Smooth muscle cell (in vitro differentiated cells): ENCODE data around the gene LIG3. TPM values are rescaled to one million over a fixed set of nuclear protein-coding genes. Genes with fewer than 3 reads are reported as not detected.

Source experiments
- DNase-seq: peaks from one replicate; lab custom pipeline; 2025; ENCODE audit not compliant: unreplicated experiment; lab: John Stamatoyannopoulos, UW
- H2AFZ ChIP-seq: fragments of 200-600 bp; sonication (generic); 2 replicates; pipeline ENCODE4 v1.6.0; 2016; ENCODE audit warnings: antibody characterized with exemption, low read depth, mild to moderate bottlenecking
- H3F3A ChIP-seq: fragments of 200-600 bp; sonication (generic); 2 replicates; pipeline ENCODE4 v1.6.0; 2017; ENCODE audit warnings: antibody characterized with exemption, low read depth
- H3K27ac ChIP-seq: fragments of 200-600 bp; sonication (generic); 2 replicates; pipeline ENCODE4 v1.5.1; 2016; ENCODE audit warnings: low read depth, mild to moderate bottlenecking
- H3K27me3 ChIP-seq: fragments of 200-600 bp; sonication (generic); 2 replicates; pipeline ENCODE4 v1.6.1; 2016; ENCODE audit warnings: low read depth, mild to moderate bottlenecking
- H3K36me3 ChIP-seq: fragments of 200-600 bp; sonication (generic); 2 replicates; pipeline ENCODE4 v1.5.1; 2016; ENCODE audit warnings: low read depth
- H3K4me1 ChIP-seq: fragments of 200-600 bp; sonication (generic); 2 replicates; pipeline ENCODE4 v1.5.1; 2016; ENCODE audit warnings: low read depth
- H3K4me2 ChIP-seq: fragments of 200-600 bp; sonication (generic); 2 replicates; pipeline ENCODE4 v1.6.0; 2016; ENCODE audit warnings: mild to moderate bottlenecking
- H3K4me3 ChIP-seq: fragments of 200-600 bp; sonication (generic); 2 replicates; pipeline ENCODE4 v1.5.1; 2016; ENCODE audit warnings: mild to moderate bottlenecking
- H3K79me2 ChIP-seq: fragments of 200-600 bp; sonication (generic); 2 replicates; pipeline ENCODE4 v1.6.0; 2016; ENCODE audit warnings: low read depth, mild to moderate bottlenecking
- H3K9ac ChIP-seq: fragments of 200-600 bp; sonication (generic); 2 replicates; pipeline ENCODE4 v1.6.0; 2016; ENCODE audit warnings: low read depth
- H3K9me3 ChIP-seq: fragments of 200-600 bp; sonication (generic); replicated peaks from 2 replicates; pipeline ENCODE4 v1.5.1; 2016; ENCODE audit warnings: low read depth
- H4K20me1 ChIP-seq: fragments of 200-600 bp; sonication (generic); 2 replicates; pipeline ENCODE4 v1.6.0; 2016; ENCODE audit warnings: low read depth
- CTCF ChIP-seq: fragments of 200-600 bp; sonication (generic); IDR thresholded peaks from 2 replicates; pipeline ENCODE4 v1.5.1; 2017; ENCODE audit warnings: borderline replicate concordance, mild to moderate bottlenecking, antibody characterized with exemption; ENCODE audit not compliant: insufficient read depth, poor library complexity, severe bottlenecking
- WGBS: methylation state at CpG from one replicate; pipeline ENCODE4 v1.1.7; 2016; ENCODE audit warnings: low lambda C conversion rate; 5-methylcytosine and 5-hydroxymethylcytosine counted together
- polyA plus RNA-seq: library from polyadenylated mRNA; unstranded; fragments of >200 nt; fragmentation: Nextera tagmentation; extraction: Ambion mirVana; gene quantifications from 2 replicates; pipeline ENCODE4 v1.2.1, GENCODE V29; 2016
- total RNA-seq: library from RNA; depleted of rRNA; stranded (reverse); fragments of >200 nt; gene quantifications from 2 replicates; pipeline ENCODE4 v1.2.3, GENCODE V29; 2014

LIG3 gene
- total and polyA plus RNA-seq, 2 experiments from 2014 or later: 18.1 to 34.6 TPM

DNA sequence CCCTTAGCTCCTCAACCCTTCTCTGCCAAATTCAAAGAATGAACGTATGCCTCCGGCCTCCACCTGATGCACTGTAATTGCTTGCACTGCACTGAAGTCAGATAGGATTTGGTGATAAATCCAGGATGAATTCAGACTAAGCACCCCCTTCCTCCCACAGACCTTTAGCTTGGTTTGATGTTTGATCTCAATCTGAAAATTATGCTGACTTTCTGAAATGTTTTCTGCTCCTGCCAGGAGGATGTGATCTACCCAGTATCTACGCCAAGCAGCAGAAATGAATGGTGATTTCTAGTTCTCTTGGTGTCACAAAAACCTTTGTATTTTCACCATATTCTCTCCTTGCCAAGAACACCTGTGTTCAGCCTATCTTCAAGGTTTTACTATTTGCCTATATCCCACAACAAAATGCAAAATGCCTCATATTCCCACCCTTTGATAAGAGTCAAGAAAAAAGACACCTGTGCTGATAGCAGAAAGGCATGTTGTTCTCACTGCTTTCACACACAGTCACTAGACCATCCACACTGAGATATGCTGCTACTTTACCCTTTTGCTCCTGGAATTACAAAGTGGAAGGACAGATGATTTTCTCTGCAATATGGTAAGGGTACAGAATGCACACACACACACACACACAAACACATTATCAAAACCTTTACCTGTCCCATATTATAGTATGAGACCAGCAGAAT lies 68.5 kb downstream of the LIG3 start:
- Histone ChIP-seq H4K20me1 (peaks cover 89% of the 10 kb centered on the region), H3K9me3 (no peaks in the 10 kb centered on the region), H3K4me3 (no peak overlapping the region), H3K27me3 (no peaks in the 10 kb centered on the region), H3K79me2 (peaks cover 3% of the 10 kb centered on the region), H3K4me2 (no peak overlapping the region), H3K4me1 (peaks cover 30% of the 10 kb centered on the region), H3K27ac (no peak overlapping the region), H3K9ac (no peak overlapping the region), H2AFZ (no peak overlapping the region), H3K36me3 (no peaks in the 10 kb centered on the region), H3F3A (no peaks in the 10 kb centered on the region)
- no peak for DNase-seq
- no peak for TF ChIP-seq CTCF
- WGBS: 85% methylated on average over 3 of the region's 3 CpGs

DNA sequence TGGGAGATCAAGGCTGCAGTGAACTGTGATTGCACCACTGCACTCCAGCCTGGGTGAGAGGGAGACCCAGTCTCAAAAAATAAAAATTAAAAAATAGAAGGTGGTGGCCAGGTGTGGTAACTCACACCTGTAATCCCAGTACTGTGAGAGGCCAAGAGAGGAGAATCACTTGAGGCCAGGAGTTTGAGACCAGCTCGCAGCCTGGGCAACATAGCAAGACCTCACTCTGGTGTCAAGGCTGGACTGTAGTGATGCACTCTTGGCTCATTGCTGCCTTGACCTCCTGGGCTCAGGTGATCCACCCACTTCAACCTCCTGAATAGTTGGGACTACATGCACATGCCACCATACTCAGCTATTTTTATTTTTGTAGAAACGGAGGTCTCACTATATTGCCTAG lies 69.9 kb downstream of the LIG3 start:
- peaks cover 30% of the 10 kb centered on the region for H3K4me1 ChIP-seq
- no peak overlapping the region for H2AFZ ChIP-seq
- peaks cover 82% of the 10 kb centered on the region for H4K20me1 ChIP-seq
- peaks cover 3% of the 10 kb centered on the region for H3K79me2 ChIP-seq
- DNase-seq: no peak
- H3K36me3 ChIP-seq: no peaks in the 10 kb centered on the region
- H3K9ac ChIP-seq: no peak overlapping the region
- H3K4me3 ChIP-seq: no peak overlapping the region
- H3F3A ChIP-seq: no peaks in the 10 kb centered on the region
- no peak for TF ChIP-seq CTCF
- no peak overlapping the region for H3K27ac ChIP-seq
- H3K9me3 ChIP-seq: no peaks in the 10 kb centered on the region
- H3K27me3 ChIP-seq: no peaks in the 10 kb centered on the region
- 100% methylated on average over 2 of the region's 2 CpGs for WGBS
- no peak overlapping the region for H3K4me2 ChIP-seq

GRCh38 chr17:35051183-35051578 lies 70.9 kb downstream of the LIG3 start:
- no peaks in the 10 kb centered on the region for H3K36me3 ChIP-seq
- H3K9ac ChIP-seq: no peak overlapping the region
- H3K4me2 ChIP-seq: peak overlapping the region; percentile 49
- H3K4me1 ChIP-seq: peaks cover 28% of the 10 kb centered on the region
- no peak overlapping the region for H3K4me3 ChIP-seq
- WGBS: 47% methylated on average over 2 of the region's 2 CpGs
- no peaks in the 10 kb centered on the region for H3K27me3 ChIP-seq
- H3K9me3 ChIP-seq: no peaks in the 10 kb centered on the region
- peak overlapping the region; percentile 84 for H3K27ac ChIP-seq
- no peak overlapping the region for H2AFZ ChIP-seq
- TF ChIP-seq CTCF: no peak
- H3F3A ChIP-seq: no peaks in the 10 kb centered on the region
- DNase-seq: no peak
- peaks cover 3% of the 10 kb centered on the region for H3K79me2 ChIP-seq
- peaks cover 79% of the 10 kb centered on the region for H4K20me1 ChIP-seq
